H54 (cell line): Measurements from ENCODE around the gene RSAD2.
"Not testable (repeated sequence)": the region's sequence is repeated elsewhere in the genome, so short reads cannot be mapped to it uniquely, and the experiment has no call there.

Experiments
- DNase-seq: peaks from one replicate; pipeline ENCODE4 v3.0.0; 2011; ENCODE audit warnings: low spot score, mixed read lengths; ENCODE audit not compliant: insufficient read length
- FAIRE-seq: peaks from 3 replicates; lab custom pipeline; 2011; peaks lifted over from hg19 to GRCh38; lab: Jason Lieb, UNC
- POLR2A ChIP-seq: IDR thresholded peaks from 2 replicates; pipeline ENCODE4 v1.6.1; 2011; ENCODE audit warnings: low read depth, mild to moderate bottlenecking, low read length

Gene RSAD2

GRCh38 chr2:6896930-6897759 is 19.6 kb downstream of the RSAD2 start:
- FAIRE-seq, result peak; percentile 33
- DNase-seq, result no peak
- TF ChIP-seq POLR2A, result no peak

GRCh38 chr2:6902581-6902980 is 25.0 kb downstream of the RSAD2 start:
- not testable (repeated sequence) for FAIRE-seq, DNase-seq

- no peak for TF ChIP-seq POLR2A
- no peak for FAIRE-seq
- no peak for DNase-seq
Observed at GRCh38 chr2:6905668-6906067, 28.1 kb downstream of the RSAD2 start.

- no peak for FAIRE-seq
- no peak for TF ChIP-seq POLR2A
- DNase-seq, result no peak
Observed at GRCh38 chr2:6906165-6906741, 28.7 kb downstream of the RSAD2 start.

GRCh38 chr2:6908291-6908690 is 30.7 kb downstream of the RSAD2 start:
- DNase-seq, result no peak
- no peak for TF ChIP-seq POLR2A
- FAIRE-seq, result no peak

GRCh38 chr2:6909431-6910385 is 32.1 kb downstream of the RSAD2 start:
- DNase-seq (no peak), FAIRE-seq (no peak)
- no peak for TF ChIP-seq POLR2A

GRCh38 chr2:6911721-6912120 is 34.1 kb downstream of the RSAD2 start:
- FAIRE-seq (no peak), DNase-seq (no peak)
- no peak for TF ChIP-seq POLR2A

GRCh38 chr2:6913415-6914157 is 36.0 kb downstream of the RSAD2 start:
- FAIRE-seq (no peak), DNase-seq (no peak)
- no peak for TF ChIP-seq POLR2A

- TF ChIP-seq POLR2A, result no peak
- DNase-seq (peak; percentile 60), FAIRE-seq (peak; percentile 80)
Observed at GRCh38 chr2:6914828-6915227, 37.3 kb downstream of the RSAD2 start.

- TF ChIP-seq POLR2A, result no peak
- FAIRE-seq (peak; percentile 62), DNase-seq (no peak)
Observed at GRCh38 chr2:6915399-6915798, 37.8 kb downstream of the RSAD2 start.

GRCh38 chr2:6916224-6916623 is 38.6 kb downstream of the RSAD2 start:
- FAIRE-seq (no peak), DNase-seq (no peak)
- no peak for TF ChIP-seq POLR2A

- no peak for DNase-seq
- no peak for TF ChIP-seq POLR2A
- FAIRE-seq, result no peak
Observed at GRCh38 chr2:6916736-6917070, 39.1 kb downstream of the RSAD2 start.

- no peak for FAIRE-seq
- peak; percentile 42; the same call in 1 of the 2 replicates for TF ChIP-seq POLR2A
- peak; percentile 65 for DNase-seq
Observed at GRCh38 chr2:6917071-6917760, 39.6 kb downstream of the RSAD2 start, which contains the start of gene RNF144A. Gene RNF144A, plus strand, starts transcription at chr2:6917412. Its CDS starts 79,515 bp downstream, at chr2:6996927.
